HG03442 (cell line): ENCODE results near the gene ZNF274.
"Not testable (repeated sequence)": the region's sequence is repeated elsewhere in the genome, so short reads cannot be mapped to it uniquely, and the experiment has no call there.

Experiments
- ATAC-seq: cut with Tn5 transposase; IDR thresholded peaks from one replicate; pipeline ENCODE4 v1.9.1; 2021; ENCODE audit warnings: mild to moderate bottlenecking, moderate library complexity; ENCODE audit not compliant: unreplicated experiment

The ZNF274 gene

GRCh38 chr19:58212336-58213074 is 29.6 kb downstream of the ZNF274 start:
- no peak for ATAC-seq

GRCh38 chr19:58213075-58213369 is 30.2 kb downstream of the ZNF274 start:
- ATAC-seq = no peak

- no peak for ATAC-seq
Measured at GRCh38 chr19:58217069-58217481, 34.2 kb downstream of the ZNF274 start.

GRCh38 chr19:58217607-58218391 is 34.9 kb downstream of the ZNF274 start:
- ATAC-seq = no peak

- no peak for ATAC-seq
Measured at GRCh38 chr19:58218899-58219298, 36.0 kb downstream of the ZNF274 start.

- no peak for ATAC-seq
Measured at GRCh38 chr19:58227964-58228584, 45.2 kb downstream of the ZNF274 start.

- peak; percentile 87 for ATAC-seq
Measured at GRCh38 chr19:58228585-58229254, 45.9 kb downstream of the ZNF274 start, which contains the start of gene ZNF544. Gene ZNF544, plus strand, starts transcription at chr19:58228914. Its CDS starts 15,110 bp downstream, at chr19:58244024.

- no peak for ATAC-seq
Measured at GRCh38 chr19:58229255-58229639, 46.4 kb downstream of the ZNF274 start.

GRCh38 chr19:58237324-58237723 is 54.5 kb downstream of the ZNF274 start:
- no peak for ATAC-seq

- no peak for ATAC-seq
Measured at GRCh38 chr19:58243351-58243750, 60.5 kb downstream of the ZNF274 start.

- ATAC-seq = no peak
Measured at GRCh38 chr19:58248886-58249285, 66.0 kb downstream of the ZNF274 start.

- ATAC-seq = no peak
Measured at GRCh38 chr19:58252102-58252685, 69.3 kb downstream of the ZNF274 start.

GRCh38 chr19:58258259-58258658 is 75.4 kb downstream of the ZNF274 start:
- ATAC-seq = not testable (repeated sequence)

- ATAC-seq = no peak
Measured at GRCh38 chr19:58261600-58261967, 78.7 kb downstream of the ZNF274 start.

GRCh38 chr19:58261968-58262921 is 79.4 kb downstream of the ZNF274 start:
- ATAC-seq = no peak

GRCh38 chr19:58262922-58263296 is 80.0 kb downstream of the ZNF274 start:
- ATAC-seq = no peak
